Psoas muscle (tissue), 8 donors: Measurements from ENCODE around the gene ADGRE2. TPM values are rescaled to one million over a fixed set of nuclear protein-coding genes. Genes with fewer than 3 reads are reported as not detected.

Experiments used
- ATAC-seq, 4 donors: fragments of 200-7000 bp; cut with Tn5 transposase; one replicate each; pipeline ENCODE4 v1.9.1; 2020; ENCODE audit warnings: moderate library complexity in 3 of 4, mild to moderate bottlenecking in 2 of 4
- DNase-seq, 2 donors: peaks; one replicate each; pipeline ENCODE4 v3.0.0-alpha.2; 2020
- H3K27ac ChIP-seq: fragments of 200-600 bp; one replicate; pipeline ENCODE4 v1.8.0; 2022
- H3K27me3 ChIP-seq, 3 donors: fragments of 200-600 bp in 1 of 3; one replicate each; pipeline versions ENCODE4 v1.6.1 to v1.8.0; 2013 to 2022; ENCODE audit warnings: low read length in 2 of 3, mild to moderate bottlenecking in 2 of 3, moderate library complexity in 1 of 3; ENCODE audit not compliant: insufficient read depth in 3 of 3
- H3K36me3 ChIP-seq, 2 donors: fragments of 200-600 bp in 1 of 2; one replicate each; pipeline versions ENCODE4 v1.6.1 to v1.8.0; 2013 to 2022; ENCODE audit warnings: low read depth in 1 of 2, mild to moderate bottlenecking in 1 of 2, moderate library complexity in 1 of 2; ENCODE audit not compliant: insufficient read depth in 1 of 2
- H3K4me1 ChIP-seq: fragments of 200-600 bp; one replicate; pipeline ENCODE4 v1.8.0; 2022
- H3K4me3 ChIP-seq: fragments of 200-600 bp; one replicate; pipeline ENCODE4 v1.8.0; 2022; ENCODE audit warnings: mild to moderate bottlenecking
- H3K9me3 ChIP-seq: fragments of 200-600 bp; one replicate; pipeline ENCODE4 v1.8.0; 2022
- WGBS, 3 donors: extraction: QIAGEN DNeasy Blood & Tissue Kit; methylation state at CpG; one replicate each; pipeline versions ENCODE4 v1.1.6 to v1.1.7; 2013; 5-methylcytosine and 5-hydroxymethylcytosine counted together
- intact Hi-C, 2 donors: fragments of 100-400 bp; cut with DNase I; formaldehyde crosslinking; loops; one replicate each; pipeline versions ENCODE4 v1.11.0 to v1.14.2; 2022
- polyA plus RNA-seq, 3 donors: library from polyadenylated mRNA; stranded (reverse); fragments of 200-250 nt; gene quantifications; one replicate each; pipeline ENCODE4 v1.2.3, GENCODE V29; 2013
- total RNA-seq, 4 donors: library from RNA; stranded (reverse); fragmentation: NEBNext Ultra II Directional in 2 of 4; extraction: Animal tissue kit (Norgen Biotek cat#: 25700) in 2 of 4; gene quantifications; one replicate each; pipeline versions ENCODE4 v1.2.1 to v1.2.4, GENCODE V29; 2021 to 2023
- TF ChIP-seq, protein P1 (sequence below): fragments of 200-600 bp; IDR thresholded peaks from one replicate; pipeline ENCODE4 v1.8.0; 2022; ENCODE audit warnings: antibody characterized with exemption
- donor health status: healthy with polysubstance abuse.
- donor health status: DM: no; HTN: no; CAD: no; lungs with moderate emphysema.
- donor health status: Bipolar disorder and iron deficiency.
- donor health status: healthy.
- donor health status: DM: yes; HTN: yes; CAD: no.
- donor health status: DM: no; HTN: no; CAD: no.
- donor health status: DM: no; HTN: no; CAD: no.
- donor health status: DM: yes; HTN: yes; CAD: no.

ADGRE2 gene
- total and polyA plus RNA-seq, 7 donors, result 0.12 to 0.96 (median 0.56) TPM

DNA sequence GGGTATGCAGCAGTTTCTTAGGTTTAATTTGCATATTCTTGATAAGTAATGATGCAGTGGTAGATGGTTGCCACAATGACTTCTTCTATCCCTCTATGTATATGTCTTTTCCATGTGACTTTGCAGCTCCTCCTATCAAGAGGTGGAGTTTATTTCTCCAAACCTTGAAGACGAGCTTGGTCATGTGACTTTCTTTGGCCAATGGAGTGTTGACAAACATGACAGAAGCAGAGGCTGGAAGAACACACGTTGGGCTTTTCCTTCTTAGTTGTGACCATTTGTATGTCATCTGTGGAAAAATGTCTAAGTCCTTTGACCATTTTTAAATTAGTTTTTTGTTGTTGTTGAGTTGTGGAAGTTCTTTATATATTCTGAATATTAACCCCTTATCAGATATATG, 56.2 kb downstream of the ADGRE2 start:
- peaks cover 97% of the 10 kb centered on the region for H3K9me3 ChIP-seq
- WGBS, 3 donors, result 85 to 91% (median 87%) methylated on average over 2 of the region's 2 CpGs
- no peaks in the 10 kb centered on the region for H3K27me3 ChIP-seq
- no peak overlapping the region for H3K4me3 ChIP-seq
- intact Hi-C loops, result no loop called here
- no peak for DNase-seq
- H3K36me3 ChIP-seq, result peaks cover 28 to 40% of the 10 kb centered on the region in 2 donors
- TF ChIP-seq, protein P1, sequence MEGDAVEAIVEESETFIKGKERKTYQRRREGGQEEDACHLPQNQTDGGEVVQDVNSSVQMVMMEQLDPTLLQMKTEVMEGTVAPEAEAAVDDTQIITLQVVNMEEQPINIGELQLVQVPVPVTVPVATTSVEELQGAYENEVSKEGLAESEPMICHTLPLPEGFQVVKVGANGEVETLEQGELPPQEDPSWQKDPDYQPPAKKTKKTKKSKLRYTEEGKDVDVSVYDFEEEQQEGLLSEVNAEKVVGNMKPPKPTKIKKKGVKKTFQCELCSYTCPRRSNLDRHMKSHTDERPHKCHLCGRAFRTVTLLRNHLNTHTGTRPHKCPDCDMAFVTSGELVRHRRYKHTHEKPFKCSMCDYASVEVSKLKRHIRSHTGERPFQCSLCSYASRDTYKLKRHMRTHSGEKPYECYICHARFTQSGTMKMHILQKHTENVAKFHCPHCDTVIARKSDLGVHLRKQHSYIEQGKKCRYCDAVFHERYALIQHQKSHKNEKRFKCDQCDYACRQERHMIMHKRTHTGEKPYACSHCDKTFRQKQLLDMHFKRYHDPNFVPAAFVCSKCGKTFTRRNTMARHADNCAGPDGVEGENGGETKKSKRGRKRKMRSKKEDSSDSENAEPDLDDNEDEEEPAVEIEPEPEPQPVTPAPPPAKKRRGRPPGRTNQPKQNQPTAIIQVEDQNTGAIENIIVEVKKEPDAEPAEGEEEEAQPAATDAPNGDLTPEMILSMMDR, result no peak
- no peak for ATAC-seq
- H3K27ac ChIP-seq, result no peak overlapping the region
- H3K4me1 ChIP-seq, result no peaks in the 10 kb centered on the region

DNA sequence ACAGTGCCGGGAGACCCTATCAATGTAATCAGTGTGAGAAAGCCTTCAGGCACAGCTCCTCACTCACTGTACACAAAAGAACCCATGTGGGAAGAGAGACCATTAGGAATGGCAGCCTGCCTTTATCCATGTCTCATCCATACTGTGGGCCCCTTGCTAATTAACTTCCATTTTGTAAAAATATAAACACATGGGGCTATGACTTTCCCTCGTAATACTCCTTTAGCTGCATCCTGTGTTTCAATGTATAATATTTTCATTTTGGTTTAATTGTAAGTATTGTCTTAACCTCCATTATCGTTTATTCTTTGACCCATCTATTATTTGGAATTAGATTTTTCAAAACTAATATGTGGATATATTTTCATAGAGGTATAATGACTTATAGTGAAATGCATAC, 59.2 kb downstream of the ADGRE2 start:
- WGBS, 3 donors, result 98 to 99% (median 98%) methylated on average over 3 of the region's 3 CpGs

DNA sequence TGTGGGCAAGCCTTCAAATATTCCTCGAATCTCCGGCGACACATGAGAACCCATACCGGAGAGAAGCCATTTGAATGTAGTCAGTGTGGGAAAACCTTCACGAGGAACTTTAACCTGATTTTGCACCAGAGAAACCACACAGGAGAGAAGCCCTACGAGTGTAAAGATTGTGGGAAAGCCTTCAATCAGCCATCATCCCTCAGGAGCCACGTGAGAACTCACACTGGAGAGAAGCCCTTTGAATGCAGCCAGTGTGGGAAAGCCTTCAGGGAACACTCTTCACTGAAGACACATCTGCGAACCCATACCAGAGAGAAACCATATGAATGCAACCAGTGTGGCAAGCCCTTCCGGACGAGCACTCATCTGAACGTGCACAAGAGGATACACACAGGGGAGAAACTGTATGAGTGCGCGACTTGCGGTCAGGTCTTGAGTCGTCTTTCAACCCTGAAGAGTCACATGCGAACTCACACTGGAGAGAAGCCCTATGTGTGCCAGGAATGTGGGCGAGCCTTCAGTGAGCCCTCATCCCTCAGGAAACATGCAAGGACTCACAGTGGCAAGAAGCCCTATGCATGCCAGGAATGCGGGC, 59.7 kb downstream of the ADGRE2 start:
- TF ChIP-seq, protein P1, result no peak
- ATAC-seq (no peak), DNase-seq (no peak)
- no peaks in the 10 kb centered on the region for H3K4me1 ChIP-seq
- H3K27me3 ChIP-seq, result peaks cover 0 to 2% (median 0%) of the 10 kb centered on the region in 3 donors
- WGBS, 3 donors, result 94 to 98% (median 97%) methylated on average over 18 of the region's 18 CpGs
- H3K27ac ChIP-seq, result no peak overlapping the region
- H3K9me3 ChIP-seq, result peaks cover 84% of the 10 kb centered on the region
- intact Hi-C loops, result no loop called here
- H3K36me3 ChIP-seq, result peaks cover 55 to 74% of the 10 kb centered on the region in 2 donors
- H3K4me3 ChIP-seq, result no peak overlapping the region

More for the DNA sequence above, 59.2 kb downstream of the ADGRE2 start:
- Histone ChIP-seq H3K9me3 (peaks cover 89% of the 10 kb centered on the region), H3K27me3 (no peaks in the 10 kb centered on the region), H3K4me3 (no peak overlapping the region), H3K27ac (no peak overlapping the region), H3K4me1 (no peaks in the 10 kb centered on the region), H3K36me3 (peaks cover 52 to 69% of the 10 kb centered on the region in 2 donors)
- ATAC-seq (no peak), DNase-seq (no peak)
- intact Hi-C loops, result no loop called here
- TF ChIP-seq, protein P1, result no peak

DNA sequence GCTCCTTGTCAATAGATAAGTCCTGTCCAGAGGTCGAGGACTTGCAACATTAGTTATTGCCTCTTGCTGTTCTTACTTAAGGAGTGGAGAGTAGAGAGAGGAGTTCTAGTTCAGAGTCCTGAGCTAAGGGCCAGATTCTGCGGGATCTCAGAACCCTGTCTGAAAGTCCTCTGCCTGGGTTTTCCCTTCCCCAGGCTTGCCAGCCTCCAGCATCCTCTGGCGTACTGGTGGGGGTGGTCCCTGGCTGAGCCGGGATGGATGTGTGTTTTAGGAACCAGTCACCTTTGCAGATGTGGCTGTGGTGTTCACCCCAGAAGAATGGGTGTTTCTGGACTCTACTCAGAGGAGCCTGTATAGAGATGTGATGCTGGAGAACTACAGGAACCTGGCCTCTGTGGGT, 62.5 kb downstream of the ADGRE2 start:
- no peaks in the 10 kb centered on the region for H3K4me1 ChIP-seq
- H3K9me3 ChIP-seq, result peaks cover 63% of the 10 kb centered on the region
- peaks cover 0 to 2% (median 0%) of the 10 kb centered on the region in 3 donors for H3K27me3 ChIP-seq
- H3K4me3 ChIP-seq, result no peak overlapping the region
- TF ChIP-seq, protein P1, result no peak
- H3K27ac ChIP-seq, result no peak overlapping the region
- H3K36me3 ChIP-seq, result peaks cover 59 to 95% of the 10 kb centered on the region in 2 donors
- ATAC-seq (no peak), DNase-seq (no peak)
- 93 to 97% (median 95%) methylated on average over 4 of the region's 4 CpGs for WGBS, 3 donors
- intact Hi-C loops, result no loop called here

DNA sequence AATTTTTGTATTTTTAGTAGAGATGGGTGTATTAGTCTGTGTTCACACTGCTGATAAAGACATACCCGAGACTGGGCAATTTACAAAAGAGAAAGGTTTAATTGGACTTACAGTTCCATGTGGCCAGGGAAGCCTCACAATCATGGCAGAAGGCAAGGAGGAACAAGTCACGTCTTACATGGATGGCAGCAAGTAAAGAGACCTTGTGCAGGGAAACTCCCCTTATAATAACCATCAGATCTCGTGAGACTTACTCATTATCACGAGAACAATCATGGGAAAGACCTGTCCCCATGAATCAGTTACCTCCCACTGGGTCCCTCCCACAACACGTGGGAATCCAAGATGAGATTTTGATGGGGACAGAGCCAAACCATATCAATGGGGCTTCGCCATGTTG, 73.9 kb downstream of the ADGRE2 start:
- TF ChIP-seq, protein P1, result no peak
- H3K27me3 ChIP-seq, result no peaks in the 10 kb centered on the region
- no peak for DNase-seq
- 90 to 96% (median 93%) methylated on average over 6 of the region's 6 CpGs for WGBS, 3 donors
- H3K9me3 ChIP-seq, result no peaks in the 10 kb centered on the region
- ATAC-seq, result no peak
- H3K27ac ChIP-seq, result no peak overlapping the region
- H3K36me3 ChIP-seq, result peaks cover 50 to 98% of the 10 kb centered on the region in 2 donors
- H3K4me1 ChIP-seq, result no peaks in the 10 kb centered on the region
- H3K4me3 ChIP-seq, result no peak overlapping the region
- intact Hi-C loops, result no loop called here
